ENCODE measurements around the gene PTPRA. TPM values are rescaled to one million over a fixed set of nuclear protein-coding genes. Genes with fewer than 3 reads are reported as not detected.
"Not testable (repeated sequence)": the region's sequence is repeated elsewhere in the genome, so short reads cannot be mapped to it uniquely, and the experiment has no call there.

Gene PTPRA
- total RNA-seq, 1 donor from 2014 or later: 43.6 TPM

DNA sequence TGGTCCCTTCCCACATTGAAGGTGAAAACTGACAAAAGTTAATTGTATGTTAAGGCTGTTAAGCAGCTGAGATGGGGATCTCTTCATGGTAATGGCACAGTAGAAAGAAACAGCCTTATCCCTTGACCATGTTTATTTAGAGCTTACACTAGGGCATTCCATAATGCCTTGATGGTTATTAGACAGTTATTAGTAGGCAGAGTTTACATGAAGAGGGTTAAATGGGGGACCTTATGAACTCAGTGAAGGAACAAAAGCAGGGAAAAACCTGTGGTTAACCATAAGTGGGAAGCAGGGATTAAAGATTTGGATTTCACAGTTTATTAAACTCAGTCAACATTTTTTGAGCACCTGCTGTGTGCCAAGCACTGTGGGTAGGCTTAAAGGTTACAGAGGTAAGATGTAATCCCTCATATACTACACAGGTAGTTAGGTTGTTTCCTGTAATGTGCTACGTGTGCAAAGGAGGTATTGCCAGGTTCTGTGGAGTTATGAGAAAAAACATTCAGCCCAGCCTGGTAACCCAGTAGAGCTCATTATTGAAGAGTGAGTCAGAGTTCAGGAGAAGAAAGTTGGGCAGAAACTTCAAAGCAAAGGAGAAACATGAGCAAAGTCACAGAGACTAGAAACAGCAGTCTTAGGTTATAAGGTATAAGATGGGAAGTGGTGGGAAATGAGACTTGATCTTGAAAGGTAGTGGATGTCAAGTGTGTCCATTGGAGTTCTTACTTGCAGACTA lies 137.9 kb downstream of the PTPRA start:
- ChIA-PET CTCF (no interaction called here), POLR2A (no interaction called here)
- ATAC-seq (ENCODE audit: low read depth): no peak
- no peak for DNase-seq
- H3K4me1 Mint-ChIP-seq: no peaks in the 10 kb centered on the region
- no peaks in the 10 kb centered on the region for H3K27me3 Mint-ChIP-seq
- peaks cover 56% of the 10 kb centered on the region for H3K36me3 Mint-ChIP-seq (ENCODE audit: low read depth)
- H3K4me3 Mint-ChIP-seq: no peak overlapping the region
- TF ChIP-seq, protein P1, sequence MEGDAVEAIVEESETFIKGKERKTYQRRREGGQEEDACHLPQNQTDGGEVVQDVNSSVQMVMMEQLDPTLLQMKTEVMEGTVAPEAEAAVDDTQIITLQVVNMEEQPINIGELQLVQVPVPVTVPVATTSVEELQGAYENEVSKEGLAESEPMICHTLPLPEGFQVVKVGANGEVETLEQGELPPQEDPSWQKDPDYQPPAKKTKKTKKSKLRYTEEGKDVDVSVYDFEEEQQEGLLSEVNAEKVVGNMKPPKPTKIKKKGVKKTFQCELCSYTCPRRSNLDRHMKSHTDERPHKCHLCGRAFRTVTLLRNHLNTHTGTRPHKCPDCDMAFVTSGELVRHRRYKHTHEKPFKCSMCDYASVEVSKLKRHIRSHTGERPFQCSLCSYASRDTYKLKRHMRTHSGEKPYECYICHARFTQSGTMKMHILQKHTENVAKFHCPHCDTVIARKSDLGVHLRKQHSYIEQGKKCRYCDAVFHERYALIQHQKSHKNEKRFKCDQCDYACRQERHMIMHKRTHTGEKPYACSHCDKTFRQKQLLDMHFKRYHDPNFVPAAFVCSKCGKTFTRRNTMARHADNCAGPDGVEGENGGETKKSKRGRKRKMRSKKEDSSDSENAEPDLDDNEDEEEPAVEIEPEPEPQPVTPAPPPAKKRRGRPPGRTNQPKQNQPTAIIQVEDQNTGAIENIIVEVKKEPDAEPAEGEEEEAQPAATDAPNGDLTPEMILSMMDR (IDR thresholded peaks at IDR 0.05): no peak
- no peak overlapping the region for H3K27ac Mint-ChIP-seq
- intact Hi-C loops (cut with micrococcal nuclease): no loop called here
- no peaks in the 10 kb centered on the region for H3K9me3 Mint-ChIP-seq

DNA sequence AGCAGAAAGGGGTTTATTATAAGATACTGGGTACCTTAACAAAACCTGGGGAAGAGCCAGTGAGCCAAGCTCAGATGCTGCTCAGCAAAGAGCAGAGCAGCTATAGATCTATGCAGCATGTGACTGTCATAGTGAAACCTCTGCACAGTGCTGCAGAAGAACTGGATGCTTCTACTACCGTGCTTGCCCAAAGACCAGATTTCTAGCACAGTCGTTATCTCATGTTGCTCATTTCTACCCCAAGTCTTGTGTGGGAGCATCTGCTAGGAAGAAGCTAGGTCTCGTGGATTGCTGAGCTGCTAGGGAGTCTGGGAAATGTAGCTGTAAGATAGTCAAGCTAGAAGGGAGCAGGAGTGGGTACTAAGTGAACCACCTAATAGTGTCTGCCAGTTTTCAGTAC lies 138.5 kb downstream of the PTPRA start:
- H3K27me3 Mint-ChIP-seq: no peaks in the 10 kb centered on the region

DNA sequence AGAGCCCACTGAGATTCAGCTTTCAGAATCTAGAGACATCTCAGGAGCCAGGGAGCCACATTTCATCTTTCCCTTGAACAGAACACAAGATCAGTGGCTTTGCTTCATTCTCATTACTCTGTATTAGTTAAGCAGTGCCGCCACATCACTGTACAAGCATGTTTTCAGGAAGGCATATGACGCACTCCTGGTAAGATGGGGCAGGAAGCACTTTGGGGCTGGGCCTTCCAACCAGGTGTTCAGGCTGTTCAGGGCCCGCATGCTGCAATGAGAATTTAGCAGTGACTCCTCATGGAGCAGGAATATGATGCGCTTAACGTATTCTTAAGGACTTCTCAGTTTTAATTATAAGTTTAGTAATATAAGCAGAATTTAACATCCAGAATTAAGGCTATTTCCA lies 140.5 kb downstream of the PTPRA start:
- no peak overlapping the region for H3K4me3 Mint-ChIP-seq
- ChIA-PET CTCF (no interaction called here), POLR2A (no interaction called here)

More for the DNA sequence above, 138.5 kb downstream of the PTPRA start:
- TF ChIP-seq, protein P1 (IDR thresholded peaks at IDR 0.05): no peak
- Mint-ChIP-seq H3K4me3 (no peak overlapping the region), H3K36me3 (ENCODE audit: low read depth) (peaks cover 58% of the 10 kb centered on the region), H3K9me3 (no peaks in the 10 kb centered on the region), H3K4me1 (no peaks in the 10 kb centered on the region), H3K27ac (no peak overlapping the region)
- intact Hi-C loops (cut with micrococcal nuclease): no loop called here
- POLR2A ChIA-PET: no interaction called here
- no peak for ATAC-seq (ENCODE audit: low read depth)
- CTCF ChIA-PET: no interaction called here
- no peak for DNase-seq

DNA sequence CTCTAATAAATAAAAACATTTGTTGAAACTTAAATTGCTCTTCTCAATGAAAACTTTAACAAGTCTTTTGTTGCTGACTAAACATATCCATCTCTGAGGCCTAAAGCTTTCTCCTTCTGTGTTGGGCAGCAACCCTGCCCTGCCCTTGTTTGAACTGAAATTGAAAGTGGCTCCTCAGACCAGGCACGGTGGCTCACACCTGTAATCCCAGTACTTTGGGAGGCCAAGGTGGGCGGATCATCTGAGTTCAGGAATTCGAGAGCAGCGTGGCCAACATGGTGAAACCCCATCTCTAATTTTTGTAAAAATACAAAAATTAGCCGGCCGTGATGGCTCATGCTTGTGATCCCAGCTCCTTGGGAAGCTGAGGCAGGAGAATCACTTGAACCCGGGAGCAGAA lies 140.9 kb downstream of the PTPRA start:
- Mint-ChIP-seq H3K36me3 (ENCODE audit: low read depth) (peaks cover 53% of the 10 kb centered on the region), H3K27me3 (no peaks in the 10 kb centered on the region), H3K4me3 (no peak overlapping the region), H3K4me1 (no peaks in the 10 kb centered on the region), H3K27ac (no peak overlapping the region), H3K9me3 (no peaks in the 10 kb centered on the region)
- DNase-seq: no peak
- ChIA-PET POLR2A (no interaction called here), CTCF (no interaction called here)
- intact Hi-C loops (cut with micrococcal nuclease): no loop called here
- TF ChIP-seq, protein P1 (IDR thresholded peaks at IDR 0.05): no peak
- ATAC-seq (ENCODE audit: low read depth): no peak

More for the DNA sequence above, 140.5 kb downstream of the PTPRA start:
- H3K9me3 Mint-ChIP-seq: no peaks in the 10 kb centered on the region
- intact Hi-C loops (cut with micrococcal nuclease): no loop called here
- no peaks in the 10 kb centered on the region for H3K27me3 Mint-ChIP-seq
- H3K36me3 Mint-ChIP-seq (ENCODE audit: low read depth): peaks cover 57% of the 10 kb centered on the region
- no peak for ATAC-seq (ENCODE audit: low read depth)
- no peak for DNase-seq
- TF ChIP-seq, protein P1 (IDR thresholded peaks at IDR 0.05): no peak
- no peak overlapping the region for H3K27ac Mint-ChIP-seq
- no peaks in the 10 kb centered on the region for H3K4me1 Mint-ChIP-seq

DNA sequence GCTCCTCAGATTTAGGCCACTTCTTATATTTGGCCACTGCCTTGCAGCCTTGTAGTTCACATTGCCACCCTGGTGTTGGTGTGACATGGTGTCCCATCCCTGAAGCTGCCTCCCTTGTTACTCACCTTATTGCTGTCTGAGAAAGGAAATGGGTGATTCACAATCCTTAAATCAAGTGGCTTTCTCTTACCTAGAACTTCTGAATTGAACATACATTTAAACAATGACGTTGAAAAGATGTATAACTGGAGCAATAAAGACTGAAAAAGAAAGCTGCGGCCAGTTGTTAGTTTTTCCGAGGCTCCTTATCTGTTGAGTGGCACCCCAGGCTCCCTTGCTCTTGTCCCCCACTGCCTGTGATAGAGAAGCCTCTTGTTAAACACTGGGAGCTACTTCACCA lies 141.4 kb downstream of the PTPRA start:
- H3K27me3 Mint-ChIP-seq: no peaks in the 10 kb centered on the region
- intact Hi-C loops (cut with micrococcal nuclease): no loop called here
- DNase-seq: no peak
- CTCF ChIA-PET: no interaction called here
- H3K27ac Mint-ChIP-seq: no peak overlapping the region
- POLR2A ChIA-PET: no interaction called here
- no peak overlapping the region for H3K4me3 Mint-ChIP-seq
- ATAC-seq (ENCODE audit: low read depth): no peak
- TF ChIP-seq, protein P1 (IDR thresholded peaks at IDR 0.05): no peak
- H3K9me3 Mint-ChIP-seq: no peaks in the 10 kb centered on the region
- H3K4me1 Mint-ChIP-seq: no peaks in the 10 kb centered on the region
- H3K36me3 Mint-ChIP-seq (ENCODE audit: low read depth): peaks cover 48% of the 10 kb centered on the region

DNA sequence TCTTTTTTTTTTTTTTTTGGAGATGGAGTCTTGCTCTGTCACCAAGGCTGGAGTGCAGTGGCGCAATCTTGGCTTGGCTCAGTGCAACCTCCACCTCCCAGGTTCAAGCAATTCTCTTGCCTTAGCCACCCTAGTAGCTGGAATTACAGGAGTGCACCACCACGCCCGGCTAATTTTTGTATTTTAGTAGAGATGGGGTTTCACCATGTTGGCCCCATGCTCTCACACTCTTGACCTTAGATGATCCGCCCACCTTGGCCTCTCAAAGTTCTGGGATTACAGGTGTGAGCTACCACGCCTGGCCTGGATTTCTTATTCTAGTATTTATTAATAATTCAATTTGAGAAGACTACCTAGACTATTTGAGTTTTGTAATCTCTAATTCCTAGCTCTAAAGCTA lies 142.0 kb downstream of the PTPRA start:
- POLR2A ChIA-PET: interaction anchor here (1.5 kb wide), 1 partner anchor 30 kb away, joined by 3 read pairs; the partner anchor contains the start of gene MRPS26
- peaks cover 45% of the 10 kb centered on the region for H3K36me3 Mint-ChIP-seq (ENCODE audit: low read depth)
- ATAC-seq (ENCODE audit: low read depth); intact Hi-C loops (cut with micrococcal nuclease); CTCF ChIA-PET; H3K4me1 Mint-ChIP-seq; H3K27me3 Mint-ChIP-seq; H3K9me3 Mint-ChIP-seq; H3K4me3 Mint-ChIP-seq; DNase-seq; H3K27ac Mint-ChIP-seq: not testable (repeated sequence)

Measured in activated B cell treated with CpG ODN at 0.5 μM for 24 hours (primary cell).